Measurements from ENCODE around the gene NCS1. TPM values are rescaled to one million over a fixed set of nuclear protein-coding genes. Genes with fewer than 3 reads are reported as not detected.

Gene NCS1
- total and polyA plus RNA-seq, 2 donors (not counting 1 experiment from before 2014, with no cell fraction given): 44.9 to 52.0 TPM

DNA sequence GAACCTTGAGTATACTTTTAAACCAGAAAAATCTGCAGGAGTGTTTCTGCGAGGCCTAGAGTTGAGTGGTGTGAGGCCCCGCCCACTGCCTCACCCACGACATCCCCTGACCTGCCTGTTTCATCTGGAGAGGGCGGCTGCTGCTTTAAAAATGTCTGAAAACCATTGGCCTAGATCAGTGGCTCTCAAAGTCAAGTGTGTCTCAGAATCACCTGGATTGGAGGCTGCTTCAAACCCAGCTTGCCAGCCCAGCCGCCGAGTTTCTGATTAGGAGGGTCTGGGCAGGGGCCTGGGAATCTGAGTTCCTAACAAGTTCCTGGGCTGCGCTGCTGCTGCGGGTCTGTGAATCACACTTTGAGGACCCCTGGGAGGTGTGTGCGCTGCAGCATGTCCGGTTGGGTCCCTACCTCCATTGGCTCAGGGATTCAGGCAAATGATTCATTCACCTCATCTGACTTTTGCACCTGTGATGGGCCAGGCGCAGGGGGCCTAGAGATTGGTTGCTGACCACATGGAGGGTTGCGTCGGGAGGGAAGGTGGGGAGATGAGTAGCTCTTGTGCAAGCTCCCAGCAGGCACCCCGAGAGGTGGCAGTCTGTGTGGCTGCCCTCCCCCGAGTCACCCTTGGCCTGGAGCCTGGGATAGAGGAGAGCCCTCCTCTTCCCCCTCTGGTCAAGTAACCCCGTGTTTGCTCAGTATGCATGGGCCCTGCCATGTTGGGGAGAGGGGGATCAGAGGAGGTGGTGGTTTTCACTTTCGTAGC is 65.7 kb downstream of the NCS1 start:
- TF ChIP-seq, protein P1, sequence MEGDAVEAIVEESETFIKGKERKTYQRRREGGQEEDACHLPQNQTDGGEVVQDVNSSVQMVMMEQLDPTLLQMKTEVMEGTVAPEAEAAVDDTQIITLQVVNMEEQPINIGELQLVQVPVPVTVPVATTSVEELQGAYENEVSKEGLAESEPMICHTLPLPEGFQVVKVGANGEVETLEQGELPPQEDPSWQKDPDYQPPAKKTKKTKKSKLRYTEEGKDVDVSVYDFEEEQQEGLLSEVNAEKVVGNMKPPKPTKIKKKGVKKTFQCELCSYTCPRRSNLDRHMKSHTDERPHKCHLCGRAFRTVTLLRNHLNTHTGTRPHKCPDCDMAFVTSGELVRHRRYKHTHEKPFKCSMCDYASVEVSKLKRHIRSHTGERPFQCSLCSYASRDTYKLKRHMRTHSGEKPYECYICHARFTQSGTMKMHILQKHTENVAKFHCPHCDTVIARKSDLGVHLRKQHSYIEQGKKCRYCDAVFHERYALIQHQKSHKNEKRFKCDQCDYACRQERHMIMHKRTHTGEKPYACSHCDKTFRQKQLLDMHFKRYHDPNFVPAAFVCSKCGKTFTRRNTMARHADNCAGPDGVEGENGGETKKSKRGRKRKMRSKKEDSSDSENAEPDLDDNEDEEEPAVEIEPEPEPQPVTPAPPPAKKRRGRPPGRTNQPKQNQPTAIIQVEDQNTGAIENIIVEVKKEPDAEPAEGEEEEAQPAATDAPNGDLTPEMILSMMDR (conservative IDR thresholded peaks at IDR 0.05 in 1 of 2, IDR thresholded peaks at IDR 0.05 in 1 of 2; ENCODE audit: low read depth in 1 of 2, low read length in 2 of 2): no peak
- TF ChIP-seq EZH2 (IDR thresholded peaks at IDR 0.05; ENCODE audit: low read length, missing control alignments): no peak
- H3K79me2 ChIP-seq (ENCODE audit: control insufficient read depth, insufficient read depth, low read length): no peaks in the 10 kb centered on the region
- no peak overlapping the region for H3K4me2 ChIP-seq (ENCODE audit: extremely low read depth, insufficient read depth, low read length)
- H3K4me3 ChIP-seq (replicated peaks in 1 of 4; ENCODE audit: control extremely low read depth in 1 of 4, insufficient read depth in 1 of 4, low read depth in 3 of 4, low read length in 4 of 4): no peak overlapping the region
- no peak for DNase-seq (ENCODE audit: low read depth in 2 of 2)
- peaks cover 7% of the 10 kb centered on the region for H3K4me1 ChIP-seq (ENCODE audit: control insufficient read depth, extremely low read depth, insufficient read depth, low read length)
- no peak overlapping the region for H3K9ac ChIP-seq (ENCODE audit: insufficient read depth, low read length)
- no peaks in the 10 kb centered on the region for H4K20me1 ChIP-seq (ENCODE audit: control insufficient read depth, extremely low read depth, insufficient read depth, low read length)
- H3K27ac ChIP-seq (ENCODE audit: insufficient read depth, low read length): no peak overlapping the region
- H3K36me3 ChIP-seq (ENCODE audit: control insufficient read depth, insufficient read depth, low read length): peaks cover 6% of the 10 kb centered on the region
- H3K27me3 ChIP-seq (ENCODE audit: control insufficient read depth, insufficient read depth, low read length): no peaks in the 10 kb centered on the region
- no peak overlapping the region for H2AFZ ChIP-seq (ENCODE audit: low read length)
- H3K9me3 ChIP-seq (ENCODE audit: control insufficient read depth, insufficient read depth, low read depth, low read length): no peaks in the 10 kb centered on the region

DNA sequence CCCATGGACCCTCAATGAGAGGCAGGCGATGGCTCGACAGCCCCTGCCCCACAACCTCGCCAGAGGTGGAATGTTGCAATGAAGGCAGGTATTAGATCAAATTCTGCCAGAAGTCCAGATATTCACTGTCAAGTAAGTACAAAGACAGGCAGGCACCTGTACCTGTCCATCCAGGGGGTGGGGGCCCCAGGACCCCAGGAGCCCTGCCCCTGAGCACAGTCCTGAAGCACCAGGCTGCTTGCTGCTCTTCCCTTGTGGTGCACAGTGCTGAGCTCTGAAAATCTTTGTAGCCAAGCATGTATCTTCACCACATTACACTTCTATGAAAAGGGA is 67.1 kb downstream of the NCS1 start:
- Histone ChIP-seq H3K4me2 (ENCODE audit: extremely low read depth, insufficient read depth, low read length) (no peak overlapping the region), H3K4me3 (replicated peaks in 1 of 4; ENCODE audit: control extremely low read depth in 1 of 4, insufficient read depth in 1 of 4, low read depth in 3 of 4, low read length in 4 of 4) (no peak overlapping the region), H3K9ac (ENCODE audit: insufficient read depth, low read length) (no peak overlapping the region), H3K4me1 (ENCODE audit: control insufficient read depth, extremely low read depth, insufficient read depth, low read length) (peaks cover 7% of the 10 kb centered on the region), H3K36me3 (ENCODE audit: control insufficient read depth, insufficient read depth, low read length) (peaks cover 2% of the 10 kb centered on the region), H3K9me3 (ENCODE audit: control insufficient read depth, insufficient read depth, low read depth, low read length) (no peaks in the 10 kb centered on the region), H4K20me1 (ENCODE audit: control insufficient read depth, extremely low read depth, insufficient read depth, low read length) (no peaks in the 10 kb centered on the region), H3K27ac (ENCODE audit: insufficient read depth, low read length) (no peak overlapping the region), H2AFZ (ENCODE audit: low read length) (no peak overlapping the region), H3K27me3 (ENCODE audit: control insufficient read depth, insufficient read depth, low read length) (no peaks in the 10 kb centered on the region), H3K79me2 (ENCODE audit: control insufficient read depth, insufficient read depth, low read length) (no peaks in the 10 kb centered on the region)
- DNase-seq (ENCODE audit: low read depth in 2 of 2): no peak
- TF ChIP-seq, protein P1 (conservative IDR thresholded peaks at IDR 0.05 in 1 of 2, IDR thresholded peaks at IDR 0.05 in 1 of 2; ENCODE audit: low read depth in 1 of 2, low read length in 2 of 2): no peak
- no peak for TF ChIP-seq EZH2 (IDR thresholded peaks at IDR 0.05; ENCODE audit: low read length, missing control alignments)

DNA sequence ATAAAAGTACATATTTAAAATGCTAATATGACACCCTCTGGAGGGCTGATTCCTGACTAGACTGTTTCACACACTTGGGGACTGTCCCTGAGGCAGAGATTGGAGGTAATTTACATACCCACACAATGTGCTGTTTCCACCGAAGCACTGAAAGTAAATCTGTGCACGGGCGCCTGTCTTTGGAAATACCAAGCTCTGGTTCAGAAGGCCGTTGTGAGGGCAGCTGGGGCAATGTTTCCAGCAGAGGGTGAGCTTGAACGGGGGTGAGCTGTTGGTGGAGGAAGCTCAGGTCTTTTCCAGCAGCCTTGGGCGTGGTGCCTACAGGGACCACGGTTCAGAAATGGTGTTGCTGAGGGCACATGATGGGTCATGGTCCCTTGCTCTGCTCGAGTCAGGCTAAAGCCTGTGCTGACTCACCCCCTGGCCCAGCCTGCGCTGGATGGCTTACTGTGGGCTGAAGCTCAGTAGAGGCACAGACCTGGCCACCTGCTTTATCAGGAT is 67.6 kb downstream of the NCS1 start:
- no peak overlapping the region for H3K9ac ChIP-seq (ENCODE audit: insufficient read depth, low read length)
- TF ChIP-seq EZH2 (IDR thresholded peaks at IDR 0.05; ENCODE audit: low read length, missing control alignments): no peak
- H3K27ac ChIP-seq (ENCODE audit: insufficient read depth, low read length): no peak overlapping the region
- H2AFZ ChIP-seq (ENCODE audit: low read length): no peak overlapping the region
- no peaks in the 10 kb centered on the region for H4K20me1 ChIP-seq (ENCODE audit: control insufficient read depth, extremely low read depth, insufficient read depth, low read length)
- H3K4me2 ChIP-seq (ENCODE audit: extremely low read depth, insufficient read depth, low read length): no peak overlapping the region
- no peaks in the 10 kb centered on the region for H3K79me2 ChIP-seq (ENCODE audit: control insufficient read depth, insufficient read depth, low read length)
- H3K36me3 ChIP-seq (ENCODE audit: control insufficient read depth, insufficient read depth, low read length): peaks cover 2% of the 10 kb centered on the region
- no peak overlapping the region for H3K4me3 ChIP-seq (replicated peaks in 1 of 4; ENCODE audit: control extremely low read depth in 1 of 4, insufficient read depth in 1 of 4, low read depth in 3 of 4, low read length in 4 of 4)
- peaks cover 4% of the 10 kb centered on the region for H3K4me1 ChIP-seq (ENCODE audit: control insufficient read depth, extremely low read depth, insufficient read depth, low read length)
- no peaks in the 10 kb centered on the region for H3K27me3 ChIP-seq (ENCODE audit: control insufficient read depth, insufficient read depth, low read length)
- peak; percentile 14 to 26 for DNase-seq (ENCODE audit: low read depth in 2 of 2)
- H3K9me3 ChIP-seq (ENCODE audit: control insufficient read depth, insufficient read depth, low read depth, low read length): no peaks in the 10 kb centered on the region

All from fibroblast of lung (primary cell).